Endometrial microvascular endothelial cells (primary cell): Measurements from ENCODE around the gene SGMS1. TPM values are rescaled to one million over a fixed set of nuclear protein-coding genes. Genes with fewer than 3 reads are reported as not detected.
"Not testable (repeated sequence)": the region's sequence is repeated elsewhere in the genome, so short reads cannot be mapped to it uniquely, and the experiment has no call there.

Experiments
- in situ Hi-C: cut with HindIII; loops from 2 replicates; pipeline ENCODE4 v1.10.0; 2017; ENCODE audit warnings: low sequenced_read_pairs, low pct_unique_long_range_greater_than_20kb; ENCODE audit errors: inconsistent ontology term
- total RNA-seq: library from RNA; depleted of rRNA; stranded (reverse); fragments of >200 nt; gene quantifications from one replicate; pipeline ENCODE4 v1.2.3, GENCODE V29; 2015; ENCODE audit errors: inconsistent ontology term

Gene SGMS1
- total RNA-seq, 1 donor from 2014 or later: 52.3 TPM

DNA sequence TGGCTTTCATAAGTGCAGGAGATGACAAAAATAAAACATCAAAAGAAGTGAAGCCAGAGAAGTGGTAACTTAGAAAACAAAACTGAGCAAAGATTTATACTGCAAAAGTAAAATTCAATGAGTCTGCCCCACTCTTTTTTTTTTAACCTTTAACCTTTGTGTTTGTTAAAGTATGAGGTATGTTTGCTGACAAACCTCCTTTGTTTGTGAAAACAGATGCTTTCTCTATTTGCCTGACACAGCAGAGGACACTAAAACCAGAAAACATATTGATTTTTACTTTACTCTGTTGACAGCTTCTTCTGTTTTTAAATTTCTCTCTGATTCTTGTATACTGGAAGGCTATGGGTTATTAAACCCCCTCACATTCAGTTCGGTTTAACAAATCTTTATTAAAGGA is 57.6 kb downstream of the SGMS1 start:
- in situ Hi-C loops: no loop called here

DNA sequence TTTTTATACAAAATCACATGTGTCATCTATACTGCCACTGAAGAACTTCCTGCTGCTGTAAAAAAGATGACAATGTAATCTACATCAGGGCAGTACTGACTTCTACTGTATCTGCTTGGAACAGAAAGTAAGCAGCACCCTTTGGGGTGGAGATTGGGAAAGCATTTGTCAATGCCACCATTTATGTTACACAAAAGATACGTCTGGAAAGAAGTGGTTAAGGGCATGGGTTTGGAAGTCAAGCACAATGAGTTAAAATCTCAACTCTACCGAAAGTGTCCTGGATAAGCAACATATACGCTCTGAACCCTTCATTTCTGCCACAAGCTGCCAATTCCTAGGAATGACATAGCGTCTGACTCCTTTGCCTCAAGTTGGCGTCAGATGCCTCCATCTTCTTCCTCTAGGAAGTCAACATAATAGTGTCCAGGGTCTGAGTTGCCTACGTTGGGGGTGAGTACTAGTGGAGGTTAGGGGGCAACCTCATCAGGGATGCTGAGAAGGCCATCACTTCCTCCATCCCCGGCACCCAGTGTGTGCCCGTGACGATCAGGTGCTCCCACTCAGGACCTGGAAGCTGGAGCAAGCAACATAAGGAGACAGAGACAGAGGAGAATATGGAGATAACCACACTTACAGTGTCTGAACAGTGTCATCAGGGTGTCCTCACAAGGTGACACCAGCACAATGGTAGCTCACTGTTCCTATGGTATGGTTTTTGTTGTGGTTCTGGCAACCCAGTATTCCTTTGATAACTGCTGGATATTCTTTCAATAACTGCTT is 58.3 kb downstream of the SGMS1 start:
- in situ Hi-C loops: no loop called here

DNA sequence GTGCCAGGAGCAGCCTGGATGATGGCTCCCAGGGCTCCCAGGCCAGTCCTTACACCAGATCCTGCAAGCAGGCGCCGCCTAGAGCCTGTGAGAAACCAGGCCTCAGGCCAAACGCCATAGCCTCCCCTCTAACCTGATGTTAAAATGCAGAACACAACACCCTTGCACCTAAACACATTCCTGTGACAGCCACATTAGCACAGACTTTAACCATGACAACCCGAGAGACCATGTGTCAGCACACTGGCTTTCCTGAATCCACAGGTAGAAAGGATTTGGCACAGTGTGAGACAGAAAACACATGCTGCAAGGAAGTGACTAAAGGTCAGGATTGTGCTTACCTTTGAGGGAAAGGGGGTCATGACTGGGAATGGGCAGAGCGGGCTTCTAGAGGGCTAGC is 59.9 kb downstream of the SGMS1 start:
- in situ Hi-C loops: no loop called here

- in situ Hi-C loops: no loop called here
These were observed 61.9 kb downstream of the SGMS1 start for GRCh38 chr10:50561816-50562215.

- in situ Hi-C loops: no loop called here
These were observed 62.5 kb downstream of the SGMS1 start for GRCh38 chr10:50561266-50561665.

DNA sequence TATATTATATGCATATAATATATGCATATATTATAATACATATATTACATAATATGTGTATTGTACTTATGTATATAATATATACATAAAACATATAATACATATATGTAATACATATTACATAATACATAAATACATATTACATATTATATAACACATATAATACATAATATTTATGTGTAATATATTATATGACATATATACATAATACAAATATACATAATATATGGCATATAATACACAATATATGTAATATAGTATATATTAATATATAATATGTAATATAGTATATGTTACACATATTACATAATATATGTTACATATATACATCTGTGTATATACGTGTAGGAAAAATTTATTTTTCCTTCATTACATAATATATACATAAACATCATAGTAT is 63.4 kb downstream of the SGMS1 start:
- in situ Hi-C loops: no loop called here

- in situ Hi-C loops: no loop called here
These were observed 65.4 kb downstream of the SGMS1 start for GRCh38 chr10:50558371-50558770.

- in situ Hi-C loops: no loop called here
These were observed 66.5 kb downstream of the SGMS1 start for GRCh38 chr10:50557130-50557682.

GRCh38 chr10:50556237-50557120 is 67.3 kb downstream of the SGMS1 start:
- in situ Hi-C loops: no loop called here

- in situ Hi-C loops: no loop called here
These were observed 68.7 kb downstream of the SGMS1 start for GRCh38 chr10:50554995-50555568.

- in situ Hi-C loops: no loop called here
These were observed 69.3 kb downstream of the SGMS1 start for GRCh38 chr10:50554376-50554994.

DNA sequence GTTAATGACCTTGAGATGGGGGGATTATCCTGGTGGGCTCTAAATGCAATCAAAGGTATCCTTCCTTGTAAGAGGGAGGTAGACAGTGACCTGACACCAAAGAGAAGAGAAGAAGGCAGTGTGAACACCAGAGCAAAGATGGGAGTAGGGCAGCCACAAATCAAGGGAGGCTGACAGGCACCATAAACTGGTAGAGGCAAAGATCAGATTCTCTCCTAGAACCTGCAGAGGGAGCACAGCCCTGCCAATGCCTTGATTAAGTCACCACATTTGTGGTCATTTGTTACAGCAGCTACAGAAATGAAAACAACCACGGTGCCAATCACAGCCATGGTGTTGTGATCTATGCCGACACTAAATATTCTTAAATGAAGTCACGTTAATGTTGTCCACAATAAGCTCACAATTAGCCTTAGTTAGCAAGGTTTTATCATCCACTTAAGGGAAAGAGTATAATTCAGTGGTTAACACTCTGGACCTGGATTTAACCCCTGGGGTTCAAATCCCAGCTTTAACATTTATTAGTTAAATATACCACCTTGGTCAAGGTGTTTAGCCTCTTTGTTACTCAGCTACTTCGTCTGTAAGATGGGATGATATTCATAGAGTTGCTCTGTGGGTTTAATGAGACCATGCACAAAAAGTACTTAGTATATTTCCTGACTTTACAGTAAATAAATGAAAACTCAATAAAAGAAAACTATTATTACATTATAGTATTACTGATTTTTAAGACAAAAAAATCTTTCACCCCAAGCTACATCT is 70.8 kb downstream of the SGMS1 start:
- in situ Hi-C loops: no loop called here

DNA sequence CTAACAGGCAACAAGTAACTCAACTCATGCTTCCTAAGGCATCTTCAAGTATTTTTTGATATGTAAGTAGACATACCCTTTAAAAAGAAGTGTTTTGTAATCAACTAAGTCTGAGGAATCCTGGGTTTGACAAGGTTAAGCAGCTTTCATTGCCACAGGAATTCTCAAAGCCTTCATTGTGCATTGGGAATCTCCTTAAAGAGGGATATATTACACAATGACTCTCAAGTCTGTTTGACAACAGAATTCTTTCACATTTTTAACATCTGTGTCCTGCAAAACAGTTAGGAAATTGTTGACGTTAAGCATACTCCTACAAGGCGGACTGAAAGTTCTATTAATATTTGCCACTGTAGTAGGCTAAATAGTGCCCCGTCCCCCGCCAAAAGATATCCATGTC is 71.4 kb downstream of the SGMS1 start:
- in situ Hi-C loops: no loop called here

DNA sequence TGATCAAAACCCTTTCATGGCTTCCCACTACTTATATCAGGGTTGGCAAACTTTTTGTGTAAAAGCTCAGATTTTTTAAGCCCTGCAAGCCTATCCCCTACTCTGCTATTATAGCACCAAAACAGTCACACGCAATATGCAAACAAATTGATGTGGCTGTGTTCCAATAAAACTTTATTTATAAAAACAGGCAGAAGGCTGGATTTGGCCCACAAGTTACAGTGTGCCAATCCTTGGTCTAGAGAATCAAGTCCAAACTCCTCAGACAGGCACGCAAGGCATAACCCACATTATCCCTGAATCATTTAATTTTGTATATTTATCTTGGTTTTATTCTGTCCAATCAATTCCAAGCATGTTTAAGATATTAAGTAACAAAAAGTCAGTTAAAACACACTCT is 71.9 kb downstream of the SGMS1 start:
- in situ Hi-C loops: no loop called here

- in situ Hi-C loops: no loop called here
These were observed 73.4 kb downstream of the SGMS1 start for GRCh38 chr10:50550291-50550839.

DNA sequence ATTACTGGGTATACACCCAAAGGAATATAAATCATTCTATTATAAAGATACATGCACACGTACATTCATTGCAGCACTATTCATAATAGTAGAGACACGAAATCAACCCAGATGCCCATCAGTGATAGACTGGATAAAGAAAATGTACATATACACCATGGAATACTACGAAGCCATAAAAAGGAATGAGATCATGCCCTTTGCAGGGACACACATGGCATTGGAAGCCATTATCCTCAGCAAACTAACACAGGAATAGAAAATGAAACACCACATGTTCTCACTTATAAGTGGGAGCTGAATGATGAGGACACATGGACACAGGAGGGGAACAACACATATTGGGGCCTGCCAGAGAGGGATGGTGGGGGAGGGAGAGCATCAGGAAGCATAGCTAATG is 74.6 kb downstream of the SGMS1 start:
- in situ Hi-C loops: not testable (repeated sequence)

DNA sequence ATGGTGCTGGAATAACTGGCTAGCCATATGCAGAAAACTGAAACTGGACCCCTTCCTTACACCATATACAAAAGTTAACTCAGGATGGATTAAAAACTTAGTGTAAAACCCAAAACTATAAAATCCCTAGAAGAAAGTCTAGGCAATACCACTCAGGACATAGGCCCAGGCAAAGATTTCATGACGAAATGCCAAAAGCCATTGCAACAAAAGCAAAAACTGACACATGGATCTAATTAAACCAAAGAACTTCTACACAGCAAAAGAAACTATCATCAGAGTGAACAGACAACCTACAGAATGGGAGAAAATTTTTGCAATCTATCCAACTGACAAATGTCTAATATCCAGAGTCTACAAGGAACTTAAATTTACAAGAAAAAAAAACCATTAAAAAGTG is 75.3 kb downstream of the SGMS1 start:
- in situ Hi-C loops: not testable (repeated sequence)

GRCh38 chr10:50546287-50546686 is 77.5 kb downstream of the SGMS1 start:
- in situ Hi-C loops: not testable (repeated sequence)
